ENCODE measurements around the gene GMPR.
A peak's percentile ranks its signal among the peaks of the same experiment; 100 is the strongest.
"Not testable (repeated sequence)": the region's sequence is repeated elsewhere in the genome, so short reads cannot be mapped to it uniquely, and the experiment has no call there.

The GMPR gene

DNA sequence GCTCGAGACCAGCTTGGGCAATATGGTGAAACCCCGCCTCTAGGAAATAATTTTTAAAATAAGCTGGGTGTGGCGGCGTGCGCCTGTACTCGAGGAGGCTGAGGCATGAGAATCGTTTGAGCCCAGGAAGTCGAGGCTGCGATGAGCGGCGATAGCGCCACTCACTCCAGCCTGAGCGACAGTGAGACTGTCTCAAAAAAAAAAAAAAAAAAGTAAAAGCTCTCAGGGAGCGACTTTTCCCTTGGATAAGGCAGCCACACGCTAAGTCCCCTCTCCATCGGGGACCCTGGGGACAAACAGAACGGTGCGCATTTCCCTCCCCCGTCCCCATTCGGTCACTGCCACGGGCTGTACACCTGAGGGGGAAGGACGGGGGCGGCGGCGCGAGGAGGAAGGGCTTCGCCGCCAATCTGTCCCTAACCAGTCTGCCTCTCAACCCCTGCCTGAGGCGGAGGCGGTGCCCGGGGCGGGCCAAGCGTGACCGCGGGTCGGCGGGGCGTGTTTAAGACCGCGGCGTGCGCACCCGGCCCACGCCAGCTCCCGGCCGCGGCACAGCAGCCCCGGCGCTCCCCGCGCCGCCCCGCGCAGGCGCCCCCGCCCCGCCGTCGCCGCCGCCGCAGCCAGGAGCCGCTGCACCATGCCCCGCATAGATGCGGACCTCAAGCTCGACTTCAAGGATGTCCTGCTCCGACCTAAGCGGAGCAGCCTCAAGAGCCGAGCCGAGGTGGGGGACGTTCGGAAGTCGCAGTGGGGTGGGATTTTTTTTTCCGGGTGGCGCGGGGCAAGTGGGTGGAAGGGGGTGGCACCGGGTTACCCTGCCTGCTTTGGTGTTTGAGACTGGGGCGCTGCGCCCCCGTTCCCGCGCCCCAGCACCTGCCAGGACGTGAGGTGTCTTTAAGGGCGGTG, at the start of gene GMPR:
Gene GMPR (plus strand): TSS at position 531 of the 906 bp plus-strand sequence. CDS start 107 bp downstream, at position 638.
- DNase-seq, result no peak

DNA sequence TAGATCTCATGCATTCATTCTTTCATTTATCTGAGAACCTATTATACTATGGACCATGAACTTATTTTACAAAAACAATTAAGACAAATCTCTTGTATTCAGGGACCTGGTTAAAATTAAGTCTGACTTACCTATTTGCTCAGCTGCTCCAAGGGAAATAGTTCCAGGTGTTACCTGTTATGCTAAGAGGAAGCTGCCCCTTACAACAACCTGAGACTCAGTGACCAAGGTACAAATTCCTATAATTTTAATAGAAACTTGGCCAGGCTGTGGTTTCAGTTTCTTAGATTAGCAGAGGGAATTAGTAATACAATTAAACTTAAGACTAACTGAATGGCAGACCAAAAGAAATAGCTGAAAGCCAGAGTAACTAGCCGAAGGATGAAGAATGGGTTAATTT, 48.2 kb upstream of the GMPR start:
- DNase-seq, result no peak

DNA sequence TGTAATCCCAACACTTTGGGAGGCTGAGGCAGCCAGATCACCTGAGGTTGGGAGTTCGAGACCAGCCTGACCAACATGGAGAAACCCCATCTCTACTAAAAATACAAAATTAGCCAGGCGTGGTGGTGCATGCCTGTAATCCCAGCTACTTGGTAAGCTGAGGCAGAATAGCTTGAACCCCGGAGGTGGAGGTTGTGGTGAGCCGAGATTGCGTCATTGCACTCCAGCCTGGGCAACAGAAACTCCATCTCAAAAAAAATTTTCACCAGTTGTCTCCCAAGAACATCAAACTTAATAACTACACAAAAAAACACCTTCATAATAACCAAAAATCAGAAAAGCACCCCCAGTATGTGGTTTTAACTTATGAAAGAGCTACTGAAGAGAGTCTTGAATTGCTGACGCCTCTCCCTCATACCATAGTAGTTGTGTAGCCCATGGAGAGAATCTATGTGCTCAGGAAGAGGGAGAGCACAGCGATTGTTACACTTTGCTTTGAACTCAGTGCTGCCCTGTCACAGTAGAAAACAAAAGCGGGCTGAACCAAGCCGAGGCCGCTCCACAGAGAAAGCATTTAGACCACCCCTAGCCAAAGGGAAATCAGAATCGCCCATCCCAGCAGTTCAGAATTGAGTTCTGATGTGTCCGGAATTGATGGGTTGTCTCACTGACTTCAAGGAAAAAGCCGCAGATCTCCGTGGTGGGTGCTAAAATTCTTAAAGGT, 42.0 kb upstream of the GMPR start:
- no peak for DNase-seq

DNA sequence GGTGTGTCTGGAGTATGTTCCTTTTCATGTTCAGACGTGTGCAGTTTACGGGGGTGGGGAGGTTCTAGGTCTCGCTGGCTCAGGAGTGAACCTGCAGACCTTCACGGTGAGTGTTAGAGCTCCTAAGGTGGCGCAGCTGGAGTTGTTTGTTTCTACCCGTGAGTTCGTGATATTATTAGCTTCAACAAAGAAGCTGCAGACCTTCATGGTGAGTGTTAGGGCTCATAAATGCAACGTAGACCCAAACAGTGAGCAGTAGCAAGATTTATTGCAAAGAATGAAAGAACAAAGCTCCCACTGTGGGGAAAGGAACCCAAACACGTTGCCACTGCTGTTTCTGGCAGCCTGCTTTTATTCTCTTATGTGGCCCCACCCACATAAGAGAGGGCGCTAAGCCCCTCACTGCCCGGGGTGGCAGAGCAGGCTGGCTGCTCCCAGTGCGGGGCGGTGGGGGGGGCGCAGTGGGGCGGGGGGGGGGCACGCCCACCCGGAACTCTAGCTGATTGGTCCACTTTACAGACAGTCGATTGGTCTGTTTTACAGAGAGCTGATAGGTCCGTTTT, 41.3 kb upstream of the GMPR start:
- no peak for DNase-seq

DNA sequence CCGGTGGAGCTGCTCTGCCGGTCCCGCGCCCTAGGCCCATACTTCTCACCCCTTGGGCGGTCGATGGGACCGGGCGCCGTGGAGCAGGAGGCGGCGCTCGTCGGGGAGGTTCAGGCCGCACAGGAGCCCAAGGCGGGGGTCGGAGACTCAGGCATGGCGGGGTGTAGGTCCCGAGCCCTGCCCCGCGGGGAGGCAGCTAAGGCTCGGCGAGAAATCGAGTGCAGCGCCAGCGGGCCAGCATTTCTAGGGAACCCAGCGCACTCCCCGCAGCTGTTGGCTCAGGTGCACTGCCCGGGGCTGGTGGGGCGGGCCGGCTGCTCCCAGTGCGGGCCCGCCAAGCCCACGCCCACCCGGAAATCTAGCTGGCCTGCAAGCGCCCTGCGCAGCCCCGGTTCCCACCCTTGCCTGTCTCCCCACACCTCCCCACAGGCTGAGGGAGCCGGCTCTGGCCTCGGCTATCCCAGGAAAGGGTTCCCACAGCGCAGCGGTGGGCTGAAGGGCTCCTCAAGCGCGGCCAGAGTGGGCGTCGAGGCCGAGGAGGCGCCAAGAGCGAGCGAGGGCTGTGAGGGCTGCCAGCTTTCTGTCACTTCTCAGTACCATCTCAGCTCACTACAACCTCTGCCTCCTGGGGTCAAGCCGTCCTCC, 40.2 kb upstream of the GMPR start:
- DNase-seq, result no peak

DNA sequence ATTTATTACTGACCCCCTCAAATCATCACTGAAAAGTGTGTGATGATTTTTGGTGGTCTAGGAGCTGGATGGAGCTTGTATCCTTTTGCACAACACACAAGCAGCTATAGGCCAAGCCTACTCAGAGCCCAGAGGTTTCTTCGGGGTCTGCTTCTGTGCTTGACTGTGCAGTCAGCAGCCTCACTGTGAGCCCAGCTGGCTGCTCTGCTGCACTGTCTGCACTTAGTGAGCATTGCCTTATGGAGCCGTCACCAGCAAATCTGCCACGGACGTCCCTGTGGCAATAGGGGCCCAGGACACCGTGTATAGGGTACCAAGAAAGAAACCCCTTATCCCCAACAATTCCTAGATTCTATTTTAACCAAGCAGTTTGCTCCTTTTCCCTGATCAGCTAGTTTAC, 38.6 kb upstream of the GMPR start:
- no peak for DNase-seq

DNA sequence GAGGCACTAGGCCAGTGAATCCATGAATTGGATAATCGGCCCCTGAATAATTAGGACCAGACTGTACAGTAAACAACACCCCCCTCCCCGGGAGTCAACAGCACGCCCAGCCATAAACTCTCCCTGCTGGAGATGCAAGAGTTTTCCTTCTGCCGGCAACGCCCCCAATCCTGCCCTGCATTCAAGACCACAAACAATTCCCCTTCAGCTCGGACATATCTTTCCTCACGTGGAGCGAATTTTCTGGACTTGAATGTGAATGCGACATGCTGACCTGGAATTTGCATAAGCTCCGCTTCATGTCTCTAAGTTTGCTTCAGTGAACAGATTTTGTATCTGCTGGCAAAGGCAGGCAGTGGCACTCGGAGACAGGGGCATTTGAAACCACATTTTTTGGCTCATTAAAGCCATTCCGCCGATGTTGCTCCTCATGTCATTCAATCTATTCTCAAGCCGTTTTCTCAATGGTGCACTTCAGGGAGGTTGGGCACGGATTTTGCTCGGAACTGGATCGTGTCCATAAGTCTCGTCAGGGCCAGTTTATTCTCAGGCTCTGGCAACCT, 38.0 kb upstream of the GMPR start:
- DNase-seq, result no peak

DNA sequence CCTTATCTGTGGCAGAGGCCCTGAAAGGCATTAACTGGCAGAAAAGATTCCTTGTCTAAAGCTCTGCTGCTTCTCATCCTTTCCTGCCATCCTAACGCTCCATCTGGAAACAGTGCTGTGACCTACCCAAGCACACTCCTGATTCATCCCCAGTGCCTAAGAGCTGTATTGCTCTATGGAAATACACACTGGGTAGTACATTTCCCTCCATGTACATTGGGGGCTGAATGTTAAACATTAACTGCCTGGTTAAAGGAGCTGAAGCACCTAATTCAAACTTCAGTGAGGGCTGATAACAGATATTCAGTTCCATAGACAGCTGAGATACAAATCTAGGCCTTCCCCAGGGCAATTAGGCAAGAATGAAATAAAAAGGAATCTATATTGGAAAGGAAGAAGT, 36.7 kb upstream of the GMPR start:
- DNase-seq, result no peak

DNA sequence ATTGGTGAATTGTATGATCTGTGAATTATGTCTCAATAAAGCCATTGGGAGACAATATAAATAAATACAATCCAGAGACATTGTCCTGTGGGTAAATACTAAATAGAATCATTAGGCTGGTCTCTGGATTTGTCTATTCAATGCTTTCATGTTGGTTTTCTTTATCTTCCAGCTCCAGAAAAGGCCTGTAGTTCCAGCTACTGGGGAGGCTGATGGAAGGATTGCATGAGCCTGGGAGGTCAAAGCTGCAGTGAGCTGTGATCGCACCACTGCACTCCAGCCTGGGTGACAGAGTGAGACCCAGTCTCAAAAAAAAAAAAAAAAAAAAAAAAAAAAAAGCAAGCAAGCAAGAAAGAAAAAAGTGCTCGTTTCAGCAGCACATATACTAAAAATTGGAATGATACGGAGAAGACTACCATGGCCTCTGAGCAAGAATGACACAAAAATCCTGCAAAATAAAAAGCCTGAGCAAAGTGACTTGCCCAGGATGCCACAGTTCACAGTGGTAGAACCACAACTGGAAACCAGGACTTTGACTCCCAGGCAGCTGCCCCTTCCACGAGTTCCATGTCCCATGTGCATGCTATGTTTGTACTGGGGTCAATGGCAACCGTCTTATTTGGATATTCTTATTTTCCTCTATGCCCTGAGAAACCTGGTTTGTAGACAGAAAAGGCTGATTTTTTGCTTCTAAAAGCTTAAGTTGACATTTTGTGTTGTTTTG, 33.6 kb upstream of the GMPR start:
- no peak for DNase-seq

DNA sequence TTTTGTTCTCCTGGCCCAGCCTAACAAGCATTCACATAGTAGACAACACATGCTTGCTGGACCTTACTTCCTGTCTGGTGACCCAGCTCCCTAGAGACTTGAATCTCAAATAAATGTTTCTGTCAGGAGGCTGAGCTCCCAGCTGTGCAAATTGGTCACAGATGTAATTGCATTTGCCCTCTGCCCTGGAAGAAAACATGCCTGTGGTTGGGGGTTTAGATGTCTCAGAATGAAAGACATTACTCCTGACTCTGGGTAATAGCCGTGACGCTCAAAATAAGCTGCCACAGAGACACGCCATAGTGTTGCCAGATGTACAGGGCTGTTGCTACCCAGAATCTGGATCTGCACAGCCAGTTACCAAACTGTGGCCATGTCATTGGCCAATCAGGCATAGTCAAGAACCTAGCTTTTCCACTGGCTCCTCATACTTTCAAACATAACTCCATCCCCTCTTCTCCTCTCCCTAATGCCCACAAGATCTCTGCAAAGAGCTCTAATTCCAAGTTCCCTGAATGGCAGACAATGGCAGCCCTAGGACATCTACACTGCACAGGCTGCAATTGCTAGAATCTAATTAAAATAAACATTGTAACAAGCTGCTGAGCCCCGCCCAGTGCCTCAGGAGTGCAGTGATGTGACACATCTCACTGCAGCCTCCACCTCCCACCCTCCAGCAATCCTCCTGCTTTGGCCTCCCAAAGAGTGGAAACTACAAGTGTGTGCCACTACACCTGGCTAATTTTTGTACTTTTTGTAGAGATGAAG, 32.8 kb upstream of the GMPR start:
- DNase-seq, result no peak

DNA sequence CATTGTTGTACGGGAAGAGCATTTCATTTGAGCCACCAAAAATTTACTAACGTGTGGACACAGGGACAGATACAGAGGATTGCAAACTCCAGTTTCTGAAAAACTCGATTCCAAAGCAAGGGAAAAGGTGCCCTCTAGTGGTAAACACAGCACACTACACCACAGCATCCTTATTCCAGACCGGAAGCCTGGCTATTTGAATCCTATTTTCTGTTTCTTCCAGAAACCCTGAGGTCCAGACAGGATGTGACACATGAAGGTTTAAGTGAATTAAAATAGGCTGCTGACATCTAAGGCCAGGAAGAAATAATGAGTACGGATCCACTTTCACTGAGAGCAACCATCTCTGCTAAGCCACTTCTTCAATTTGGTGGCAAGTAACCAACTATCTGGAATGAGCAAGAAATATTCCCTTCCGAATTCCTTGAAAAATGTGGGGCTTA, 31.8 kb upstream of the GMPR start:
- DNase-seq, result peak; percentile 43

DNA sequence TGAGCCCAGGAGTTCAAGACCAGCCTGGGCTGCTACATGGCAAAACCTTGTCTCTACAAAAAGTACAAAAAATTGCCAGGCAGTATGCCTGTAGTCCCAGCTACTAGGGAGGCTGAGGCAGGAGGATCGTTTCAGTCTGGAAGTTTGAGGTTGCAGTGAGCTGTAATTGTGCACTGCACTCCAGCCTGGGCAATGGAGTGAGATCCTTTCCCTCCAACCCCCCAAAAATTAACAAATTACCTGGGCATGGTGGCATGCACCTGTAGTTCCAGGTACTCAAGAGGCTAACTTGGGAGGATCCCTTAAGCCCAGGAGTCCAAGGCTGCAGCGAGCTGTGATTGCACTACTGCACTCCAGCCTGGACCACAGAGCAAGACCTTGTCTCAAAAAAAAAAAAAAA, 29.4 kb upstream of the GMPR start:
- no peak for DNase-seq

DNA sequence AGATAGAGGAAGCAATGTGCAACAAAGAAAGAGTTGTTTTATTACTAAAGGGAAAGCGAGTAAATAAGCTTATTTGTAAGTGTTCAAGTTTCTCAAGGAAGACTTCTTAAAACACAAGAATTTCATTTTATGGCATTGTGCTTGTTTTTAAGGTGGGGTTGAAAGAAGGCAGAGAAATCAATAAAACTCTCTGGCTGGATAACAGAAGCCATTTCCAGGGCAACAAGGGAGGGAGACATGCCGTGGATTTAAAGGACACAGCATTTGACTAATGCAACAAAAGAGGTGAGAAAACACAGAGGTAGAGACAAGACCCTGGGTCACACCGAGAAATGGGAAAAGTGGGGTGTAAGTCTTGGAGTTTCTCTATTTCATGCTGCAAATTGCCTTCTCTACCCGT, 28.8 kb upstream of the GMPR start:
- no peak for DNase-seq

DNA sequence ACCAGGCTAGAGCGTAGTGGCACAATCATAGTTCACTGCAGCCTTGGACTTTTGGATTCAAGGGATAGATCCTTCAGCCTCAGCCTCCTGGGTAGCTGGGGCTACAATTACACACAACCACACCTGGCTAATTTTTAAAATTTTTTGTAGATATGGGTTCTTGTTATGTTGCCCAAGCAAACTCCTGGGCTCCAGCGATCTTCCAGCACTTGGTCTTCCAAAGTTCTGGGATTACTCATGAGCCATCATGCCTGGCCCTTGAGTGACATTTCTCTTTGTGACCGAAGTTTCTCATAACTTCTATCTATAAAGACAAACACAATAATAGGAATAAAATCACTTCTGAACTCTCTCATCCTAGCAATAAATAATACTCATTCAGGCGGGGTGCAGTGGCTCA, 26.1 kb upstream of the GMPR start:
- DNase-seq, result no peak

DNA sequence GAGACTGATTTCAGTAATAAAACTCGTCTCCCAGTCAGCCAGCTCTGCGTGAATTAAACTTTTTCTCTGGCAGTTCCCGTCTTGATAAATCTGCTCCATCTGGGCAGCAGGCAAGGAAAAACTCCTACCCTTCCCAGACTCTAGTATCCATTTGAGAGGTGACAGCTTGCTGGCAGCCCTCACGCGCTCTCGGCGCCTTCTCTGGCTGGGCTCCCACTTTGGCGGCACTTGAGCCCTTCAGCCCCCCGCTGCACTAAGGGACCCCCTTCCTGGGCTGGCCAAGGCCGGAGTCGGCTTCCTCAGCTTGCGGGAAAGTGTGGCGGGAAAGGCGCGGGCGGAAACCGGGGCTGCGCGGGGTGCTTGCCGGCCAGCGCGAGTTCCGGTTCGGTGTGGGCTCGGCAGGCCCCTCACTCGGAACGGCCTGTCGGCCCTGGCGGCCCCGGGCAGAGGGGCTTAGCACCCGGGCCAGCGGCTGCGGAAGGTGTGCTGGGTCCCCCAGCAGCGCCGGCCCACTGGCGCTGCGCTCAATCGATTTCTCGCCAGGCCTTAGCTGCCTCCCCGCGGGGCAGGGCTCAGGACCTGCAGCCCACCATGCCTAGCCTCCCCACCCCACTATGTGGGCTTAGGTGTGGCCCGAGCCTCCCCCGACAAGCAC, 21.8 kb upstream of the GMPR start:
- no peak for DNase-seq

DNA sequence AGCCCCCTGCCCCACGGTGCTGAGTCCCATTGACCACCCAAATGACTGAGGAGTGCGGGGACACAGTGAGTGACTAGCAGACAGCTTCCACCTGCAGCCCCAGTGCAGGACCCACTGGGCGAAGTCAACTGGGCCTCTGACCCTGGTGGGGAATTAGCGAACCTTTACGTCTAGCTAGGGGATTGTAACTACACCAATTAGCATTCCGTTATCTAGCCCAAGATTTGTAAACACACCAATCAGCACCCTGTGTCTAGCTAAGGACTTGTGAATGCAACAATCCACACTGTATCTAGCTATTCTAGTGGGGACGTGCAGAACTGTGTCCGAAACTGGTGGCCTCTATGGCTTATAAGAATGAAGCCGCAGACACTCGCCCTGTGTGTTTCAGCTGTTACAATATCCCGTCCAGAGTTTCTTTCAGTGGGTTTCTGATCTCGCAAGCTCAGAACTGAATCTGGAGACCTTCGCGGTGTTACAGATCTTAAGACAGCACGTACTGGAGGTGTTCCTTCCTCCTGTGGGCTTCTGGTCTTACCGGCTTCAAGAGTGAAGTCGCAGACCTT, 21.1 kb upstream of the GMPR start:
- DNase-seq, result no peak

DNA sequence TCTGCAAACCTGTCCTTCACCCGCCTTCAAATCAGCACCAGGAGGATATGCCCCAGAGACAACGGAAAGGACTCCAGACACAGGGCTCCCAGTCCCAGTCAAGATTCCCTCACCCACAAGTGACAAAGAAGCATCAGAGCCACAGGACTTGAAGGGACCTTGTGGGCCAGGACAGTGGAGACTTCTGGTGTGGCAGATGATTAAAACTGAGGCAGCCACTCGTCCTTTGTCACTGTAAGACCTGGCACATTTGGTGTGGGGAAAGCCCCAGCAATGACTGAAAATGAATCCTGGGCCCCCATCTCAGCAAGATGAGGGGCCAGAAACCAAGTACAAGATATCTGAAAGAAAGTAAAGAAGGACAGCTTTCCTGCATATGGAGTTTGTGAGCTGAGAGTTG, 15.6 kb upstream of the GMPR start:
- no peak for DNase-seq

DNA sequence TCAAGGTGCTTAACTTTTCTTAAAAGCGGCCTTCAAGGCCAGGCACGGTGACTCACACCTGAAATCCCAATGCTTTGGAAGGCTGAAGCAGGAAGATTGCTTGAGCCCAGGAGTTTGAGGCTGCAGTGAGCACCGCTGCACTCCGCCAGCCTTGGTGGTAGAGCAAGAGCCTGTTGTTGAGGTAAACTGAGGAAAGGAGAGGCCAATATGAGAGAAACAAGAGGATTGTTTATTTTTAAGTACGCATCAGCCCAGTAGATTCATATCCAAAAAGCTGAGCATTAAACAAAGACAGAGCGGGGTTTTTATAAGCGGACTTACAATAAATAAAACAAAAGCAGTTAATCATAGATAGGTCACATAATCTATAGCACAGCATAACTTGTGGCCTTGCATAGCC, 15.0 kb upstream of the GMPR start:
- no peak for DNase-seq

DNA sequence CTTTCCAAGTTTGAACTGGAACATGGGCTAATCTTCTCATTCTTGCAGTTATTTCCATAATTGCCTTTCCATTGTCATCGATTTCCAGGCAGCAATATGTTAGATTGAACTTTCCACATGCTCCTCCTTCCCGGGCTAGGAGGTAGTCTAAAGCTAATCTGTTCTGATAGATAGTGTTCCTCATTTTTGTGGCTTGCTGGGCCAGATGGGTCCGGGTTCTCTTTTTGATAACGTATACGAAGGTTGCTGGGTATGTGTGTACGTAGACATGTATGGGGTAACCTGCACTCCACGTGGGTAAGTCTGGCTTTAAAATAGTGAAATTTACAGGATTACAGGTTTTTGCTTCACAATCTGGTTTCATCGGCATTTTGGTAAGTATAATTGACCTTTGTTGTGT, 14.0 kb upstream of the GMPR start:
- DNase-seq, result no peak

DNA sequence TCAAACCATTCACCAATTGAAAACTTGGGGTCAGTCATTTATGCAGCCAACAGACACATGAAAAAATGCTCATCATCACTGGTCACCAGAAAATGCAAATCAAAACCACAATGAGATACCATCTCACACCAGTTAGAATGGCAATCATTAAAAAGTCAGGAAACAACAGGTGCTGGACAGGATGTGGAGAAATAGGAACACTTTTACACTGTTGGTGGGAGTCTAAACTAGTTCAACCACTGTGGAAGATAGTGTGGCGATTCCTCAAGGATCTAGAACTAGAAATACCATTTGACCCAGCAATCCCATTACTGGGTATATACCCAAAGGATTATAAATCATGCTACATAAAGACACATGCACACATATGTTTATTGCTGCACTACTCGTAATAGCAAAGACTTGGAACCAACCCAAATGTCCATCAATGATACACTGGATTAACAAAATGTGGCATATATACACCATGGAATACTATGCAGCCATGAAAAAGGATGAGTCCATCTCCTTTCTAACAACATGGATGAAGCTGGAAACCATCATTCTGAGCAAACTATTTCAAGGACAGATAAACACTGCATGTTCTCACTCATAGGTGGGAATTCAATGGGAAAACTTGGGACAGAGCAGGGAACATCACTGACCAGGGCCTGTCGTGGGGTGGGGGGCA, 13.2 kb upstream of the GMPR start:
- DNase-seq, result not testable (repeated sequence)
